AG09319 (cell line): ENCODE data around the gene ZNF366.

Experiments used
- DNase-seq: peaks from one replicate; pipeline ENCODE4 v3.0.0-alpha.2; 2010; ENCODE audit warnings: low read depth; ENCODE audit errors: extremely low read depth
- CTCF ChIP-seq: IDR thresholded peaks from 2 replicates; pipeline ENCODE4 v1.5.1; 2011; ENCODE audit warnings: low read depth, mild to moderate bottlenecking, inconsistent platforms, low read length, moderate library complexity

The ZNF366 gene

GRCh38 chr5:72418271-72418670 lies 88.9 kb downstream of the ZNF366 start:
- TF ChIP-seq CTCF, result no peak
- DNase-seq, result no peak

- no peak for DNase-seq
- TF ChIP-seq CTCF, result no peak
Measured at GRCh38 chr5:72417333-72418062, 89.7 kb downstream of the ZNF366 start.

DNA sequence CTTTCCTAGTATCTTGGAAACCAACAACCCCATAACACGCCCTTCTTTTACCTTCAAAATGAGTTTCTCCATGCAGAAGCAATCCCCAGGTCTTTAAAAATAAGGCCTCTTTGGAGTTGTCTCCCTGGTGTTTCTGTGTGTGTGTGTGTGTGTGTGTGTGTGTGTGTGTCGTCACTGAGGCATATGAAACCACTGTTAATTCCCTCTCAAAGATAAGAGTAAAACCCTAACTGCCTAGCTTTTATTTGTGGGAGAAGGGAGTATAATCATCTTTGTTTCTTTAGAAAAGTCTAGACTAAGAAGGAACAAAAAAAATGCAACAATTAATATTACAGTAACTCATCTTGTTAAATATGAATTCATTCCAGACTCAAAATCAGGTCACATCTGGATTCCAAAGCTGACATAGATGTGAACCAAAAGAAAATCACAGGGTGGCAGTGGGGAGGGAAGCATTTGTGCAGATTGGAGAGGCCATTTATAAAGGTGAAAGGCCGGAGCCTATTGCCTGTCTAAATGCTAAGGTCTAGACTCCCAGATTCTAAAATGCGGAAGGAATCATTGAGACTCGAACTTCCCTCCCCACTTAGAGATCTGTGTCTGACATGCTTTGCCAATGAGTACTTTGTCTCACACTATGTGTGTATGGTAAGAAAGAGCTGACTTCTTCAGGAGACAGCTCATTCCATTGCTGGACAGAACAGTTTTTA lies 91.4 kb downstream of the ZNF366 start:
- TF ChIP-seq CTCF, result no peak
- no peak for DNase-seq

DNA sequence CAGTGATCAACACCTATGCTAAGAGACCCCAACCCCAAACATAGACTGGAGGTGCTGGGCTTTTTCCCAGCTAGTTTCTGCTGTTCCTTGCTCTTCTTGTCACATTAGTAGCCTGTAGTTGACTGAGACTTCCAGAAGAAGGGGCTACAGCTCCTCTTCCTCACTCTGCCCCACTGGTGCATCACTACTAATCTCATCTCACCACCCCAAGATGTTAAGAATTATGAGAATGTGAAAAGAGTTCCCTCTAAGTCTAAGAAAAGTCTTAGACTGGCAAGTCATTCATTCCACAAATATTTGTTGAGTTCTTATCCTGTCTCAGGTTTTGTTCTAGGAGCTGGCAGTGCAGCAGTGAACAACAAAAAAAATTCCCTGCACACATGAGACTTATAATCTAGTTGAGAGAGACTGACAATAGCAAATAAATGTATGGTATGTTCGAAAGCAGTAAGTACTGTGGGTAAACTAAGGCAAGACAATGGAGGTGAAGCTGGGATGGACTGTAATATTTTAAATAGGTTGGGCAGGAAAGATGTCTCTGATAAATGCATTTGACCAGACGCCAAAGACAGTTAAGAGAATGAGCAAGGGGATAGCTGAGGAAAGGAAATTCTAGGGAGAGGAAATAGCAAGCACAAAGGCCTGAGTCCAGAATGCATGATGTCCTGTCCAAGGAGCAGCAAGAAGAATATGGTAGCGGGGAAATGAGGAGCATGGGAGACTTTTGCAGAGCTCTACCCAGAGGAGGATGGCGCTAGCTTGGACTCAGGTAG lies 94.7 kb downstream of the ZNF366 start:
- TF ChIP-seq CTCF, result peak; percentile 42
- no peak for DNase-seq

GRCh38 chr5:72410688-72411295 lies 96.4 kb downstream of the ZNF366 start:
- no peak for DNase-seq
- no peak for TF ChIP-seq CTCF

DNA sequence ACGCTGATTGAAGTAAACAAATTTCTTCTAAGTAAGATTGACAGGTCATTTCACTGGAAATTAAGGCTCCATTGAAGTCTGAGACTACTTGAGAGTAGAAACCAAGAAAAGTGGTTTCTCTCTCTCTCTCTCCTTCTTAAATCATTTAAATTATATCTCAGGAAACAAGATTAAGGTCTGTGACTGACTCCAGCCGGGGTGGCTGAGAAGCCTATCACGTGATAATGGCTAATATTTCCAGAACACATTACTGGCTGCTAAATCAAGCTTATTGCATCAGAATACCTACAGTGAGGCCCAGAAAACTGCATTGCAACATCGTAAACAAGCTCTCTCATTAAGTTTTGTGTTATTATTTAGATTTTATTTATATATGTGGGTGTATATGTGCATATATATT lies 98.6 kb downstream of the ZNF366 start:
- TF ChIP-seq CTCF, result no peak
- no peak for DNase-seq
